Ovary (tissue), 3 donors: ENCODE data around the gene SNX13.

Experiments used
- EP300 ChIP-seq: sonication (generic); formaldehyde crosslinking; IDR thresholded peaks from one replicate; pipeline ENCODE4 v1.6.1; 2017; ENCODE audit warnings: antibody characterized with exemption
- POLR2A ChIP-seq: fragments of 450-650 bp; IDR thresholded peaks from one replicate; pipeline ENCODE4 v1.6.1; 2017; ENCODE audit warnings: antibody characterized with exemption, mild to moderate bottlenecking, moderate library complexity
- TF ChIP-seq, protein P1 (sequence below), 3 donors: fragments of 450-650 bp in 2 of 3; fragments of 200-600 bp in 1 of 3; IDR thresholded peaks; one replicate each; pipeline versions ENCODE4 v1.5.1 to v1.8.0; 2016 to 2022; ENCODE audit warnings: antibody characterized with exemption in 3 of 3, mild to moderate bottlenecking in 1 of 3
- donor health status: DM: no; HTN: no; CAD: no.

DNA sequence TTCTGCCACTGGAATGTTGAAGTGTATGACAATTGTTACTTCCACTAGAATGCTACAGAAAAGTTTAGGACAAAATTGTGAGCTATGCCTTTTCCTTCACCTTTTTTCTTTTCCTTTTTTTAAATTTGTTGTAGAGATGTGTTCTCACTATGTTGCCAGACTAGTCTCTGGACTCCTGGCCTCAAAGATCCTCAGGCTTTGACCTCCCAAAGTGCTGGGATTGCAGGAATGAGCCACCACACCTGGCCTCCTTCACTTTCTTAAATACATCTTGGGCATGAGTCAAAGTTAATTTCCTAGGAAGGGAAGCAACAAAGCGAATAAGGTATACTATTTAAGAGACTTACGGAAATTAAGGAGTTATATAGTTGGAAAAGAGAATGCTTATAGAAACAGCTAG lies 2.7 kb upstream of the SNX13 start:
- TF ChIP-seq, protein P1, sequence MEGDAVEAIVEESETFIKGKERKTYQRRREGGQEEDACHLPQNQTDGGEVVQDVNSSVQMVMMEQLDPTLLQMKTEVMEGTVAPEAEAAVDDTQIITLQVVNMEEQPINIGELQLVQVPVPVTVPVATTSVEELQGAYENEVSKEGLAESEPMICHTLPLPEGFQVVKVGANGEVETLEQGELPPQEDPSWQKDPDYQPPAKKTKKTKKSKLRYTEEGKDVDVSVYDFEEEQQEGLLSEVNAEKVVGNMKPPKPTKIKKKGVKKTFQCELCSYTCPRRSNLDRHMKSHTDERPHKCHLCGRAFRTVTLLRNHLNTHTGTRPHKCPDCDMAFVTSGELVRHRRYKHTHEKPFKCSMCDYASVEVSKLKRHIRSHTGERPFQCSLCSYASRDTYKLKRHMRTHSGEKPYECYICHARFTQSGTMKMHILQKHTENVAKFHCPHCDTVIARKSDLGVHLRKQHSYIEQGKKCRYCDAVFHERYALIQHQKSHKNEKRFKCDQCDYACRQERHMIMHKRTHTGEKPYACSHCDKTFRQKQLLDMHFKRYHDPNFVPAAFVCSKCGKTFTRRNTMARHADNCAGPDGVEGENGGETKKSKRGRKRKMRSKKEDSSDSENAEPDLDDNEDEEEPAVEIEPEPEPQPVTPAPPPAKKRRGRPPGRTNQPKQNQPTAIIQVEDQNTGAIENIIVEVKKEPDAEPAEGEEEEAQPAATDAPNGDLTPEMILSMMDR (IDR thresholded peaks at IDR 0.05), result no peak
- no peak for TF ChIP-seq POLR2A
- TF ChIP-seq EP300, result no peak
